Osteoblast (primary cell): Measurements from ENCODE around the gene SLC9A3. TPM values are rescaled to one million over a fixed set of nuclear protein-coding genes. Genes with fewer than 3 reads are reported as not detected.

Source experiments
- DNase-seq: peaks from one replicate; pipeline ENCODE4 v3.0.0; 2011; ENCODE audit warnings: low spot score, mixed read lengths; ENCODE audit not compliant: insufficient read length; ENCODE audit errors: missing footprints
- H2AFZ ChIP-seq: 2 replicates; pipeline ENCODE4 v1.6.0; 2011; ENCODE audit warnings: mild to moderate bottlenecking, low read length
- H3K27ac ChIP-seq: 2 replicates; pipeline ENCODE4 v1.5.1; 2011; ENCODE audit warnings: mild to moderate bottlenecking, low read depth, low read length, moderate library complexity
- H3K27me3 ChIP-seq: 2 replicates; pipeline ENCODE4 v1.6.0; 2012; ENCODE audit warnings: mild to moderate bottlenecking, control low read depth, inconsistent platforms, low read length, moderate library complexity; ENCODE audit not compliant: insufficient read depth
- H3K36me3 ChIP-seq: 2 replicates; pipeline ENCODE4 v1.5.1; 2011; ENCODE audit warnings: mild to moderate bottlenecking, low read length, control low read depth, moderate library complexity; ENCODE audit not compliant: insufficient read depth
- H3K4me1 ChIP-seq: 2 replicates; pipeline ENCODE4 v1.5.1; 2011; ENCODE audit warnings: mild to moderate bottlenecking, low read length, control low read depth, moderate library complexity; ENCODE audit not compliant: insufficient read depth
- H3K4me2 ChIP-seq: 2 replicates; pipeline ENCODE4 v1.6.0; 2011; ENCODE audit warnings: mild to moderate bottlenecking, low read length; ENCODE audit not compliant: insufficient read depth
- H3K4me3 ChIP-seq: fragments of 200-600 bp; sonication (generic); 3 replicates; pipeline ENCODE4 v1.5.1; 2012; ENCODE audit warnings: mild to moderate bottlenecking, low read length, inconsistent platforms; ENCODE audit not compliant: insufficient read depth
- H3K79me2 ChIP-seq: 2 replicates; pipeline ENCODE4 v1.6.0; 2012; ENCODE audit warnings: mild to moderate bottlenecking, low read length, control low read depth, inconsistent platforms; ENCODE audit not compliant: insufficient read depth
- H3K9me3 ChIP-seq: 2 replicates; pipeline ENCODE4 v1.5.1; 2011; ENCODE audit warnings: low read depth, low read length, control low read depth
- H4K20me1 ChIP-seq: 2 replicates; pipeline ENCODE4 v1.6.0; 2012; ENCODE audit warnings: mild to moderate bottlenecking, low read length, control low read depth; ENCODE audit not compliant: insufficient read depth
- CTCF ChIP-seq: IDR thresholded peaks from 2 replicates; pipeline ENCODE4 v1.5.1; 2011; ENCODE audit warnings: mild to moderate bottlenecking, low read depth, low read length, moderate library complexity; ENCODE audit errors: extremely low read depth
- total RNA-seq: library from RNA; depleted of rRNA; stranded (reverse); fragments of >200 nt; gene quantifications from 2 replicates; pipeline ENCODE4 v1.2.3, GENCODE V29; 2012

SLC9A3 gene
- total RNA-seq, 1 donor: 1.4 TPM

- Histone ChIP-seq H3K9me3 (no peaks in the 10 kb centered on the region), H3K4me3 (no peak overlapping the region), H3K27ac (no peak overlapping the region), H2AFZ (no peak overlapping the region), H4K20me1 (no peaks in the 10 kb centered on the region), H3K27me3 (peaks cover 16% of the 10 kb centered on the region), H3K4me2 (no peak overlapping the region), H3K79me2 (no peaks in the 10 kb centered on the region), H3K4me1 (no peaks in the 10 kb centered on the region), H3K36me3 (no peaks in the 10 kb centered on the region)
- no peak for DNase-seq
- no peak for TF ChIP-seq CTCF
Observed at GRCh38 chr5:541539-542318, 17.5 kb upstream of the SLC9A3 start.

DNA sequence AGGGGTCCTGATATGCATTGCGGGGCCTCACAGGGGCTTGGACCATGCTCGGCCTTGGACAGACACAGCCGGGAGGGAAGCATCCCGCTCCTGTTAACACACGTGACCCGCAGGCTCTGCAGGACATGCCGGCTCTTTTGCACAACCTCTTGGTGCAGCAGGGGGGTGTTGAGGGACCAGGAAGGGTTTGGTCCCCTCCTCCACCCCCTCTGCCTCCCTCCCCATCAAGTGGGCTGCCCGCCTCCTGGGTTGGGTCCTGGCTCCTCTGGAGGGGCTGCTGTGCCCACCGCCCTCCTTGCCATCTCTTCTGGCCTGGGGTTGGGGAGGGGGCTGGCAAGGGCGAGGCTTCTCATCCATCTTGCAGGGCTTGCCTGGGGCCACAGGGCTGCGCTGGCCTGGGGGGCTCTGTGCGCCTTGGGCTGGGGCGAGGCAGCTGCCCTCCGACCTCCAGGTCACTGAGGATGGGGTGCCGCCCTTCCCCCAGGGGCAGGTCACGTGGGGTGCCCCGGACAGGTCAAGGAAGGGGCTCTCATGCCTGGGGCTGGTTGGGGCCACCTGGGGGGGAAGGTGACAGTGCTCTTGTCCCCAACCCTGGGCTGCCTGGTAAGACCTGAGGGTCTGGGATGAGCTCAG, 16.8 kb upstream of the SLC9A3 start:
- Histone ChIP-seq H3K4me2 (no peak overlapping the region), H3K27me3 (peaks cover 16% of the 10 kb centered on the region), H3K4me3 (no peak overlapping the region), H2AFZ (no peak overlapping the region), H3K79me2 (no peaks in the 10 kb centered on the region), H3K27ac (no peak overlapping the region), H3K36me3 (no peaks in the 10 kb centered on the region), H3K4me1 (no peaks in the 10 kb centered on the region), H3K9me3 (no peaks in the 10 kb centered on the region), H4K20me1 (no peaks in the 10 kb centered on the region)
- TF ChIP-seq CTCF: no peak
- DNase-seq: no peak

GRCh38 chr5:540071-540905, 16.0 kb upstream of the SLC9A3 start:
- no peak for TF ChIP-seq CTCF
- no peak for DNase-seq
- Histone ChIP-seq H3K4me3 (no peak overlapping the region), H3K27ac (no peak overlapping the region), H3K9me3 (no peaks in the 10 kb centered on the region), H4K20me1 (no peaks in the 10 kb centered on the region), H3K4me2 (no peak overlapping the region), H2AFZ (no peak overlapping the region), H3K4me1 (no peaks in the 10 kb centered on the region), H3K79me2 (no peaks in the 10 kb centered on the region), H3K27me3 (peaks cover 19% of the 10 kb centered on the region), H3K36me3 (no peaks in the 10 kb centered on the region)
